Muscle of arm (tissue), 12 donors: ENCODE results near the gene DNAI4. TPM values are rescaled to one million over a fixed set of nuclear protein-coding genes. Genes with fewer than 3 reads are reported as not detected.

Source experiments
- DNase-seq: peaks from one replicate; pipeline ENCODE4 v3.0.0-alpha.2; 2013
- polyA plus RNA-seq, 12 donors: library from polyadenylated mRNA; unstranded; fragments of 120-200 nt; gene quantifications; one replicate each; pipeline ENCODE4 v1.2.1, GENCODE V29; 2013; ENCODE audit not compliant: insufficient read length in 12 of 12

The DNAI4 gene
- polyA plus RNA-seq, 12 donors = 3.0 to 5.2 (median 3.9) TPM; not detected in 2

GRCh38 chr1:66769512-66770229 is 155.0 kb downstream of the DNAI4 start:
- no peak for DNase-seq

DNA sequence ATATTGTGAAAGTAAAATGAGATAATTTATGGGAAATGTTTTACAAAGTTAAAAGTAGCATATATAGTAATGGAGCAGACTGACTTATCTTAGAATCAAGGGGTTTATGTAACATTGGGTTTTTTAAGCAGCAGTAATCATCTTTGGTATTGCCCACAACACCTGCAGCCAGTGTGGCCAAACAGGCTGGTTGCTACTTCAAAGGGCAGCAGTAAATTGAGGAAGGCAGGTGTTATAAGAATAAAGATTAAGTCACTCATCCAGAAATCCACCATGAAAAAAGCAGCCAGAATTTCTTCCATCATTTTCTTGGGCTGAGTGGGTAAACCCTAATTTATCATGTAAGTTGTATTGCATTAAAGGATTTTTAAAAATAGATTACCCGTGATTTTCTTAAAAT is 155.7 kb downstream of the DNAI4 start:
- no peak for DNase-seq

GRCh38 chr1:66767626-66768025 is 157.0 kb downstream of the DNAI4 start:
- no peak for DNase-seq

DNA sequence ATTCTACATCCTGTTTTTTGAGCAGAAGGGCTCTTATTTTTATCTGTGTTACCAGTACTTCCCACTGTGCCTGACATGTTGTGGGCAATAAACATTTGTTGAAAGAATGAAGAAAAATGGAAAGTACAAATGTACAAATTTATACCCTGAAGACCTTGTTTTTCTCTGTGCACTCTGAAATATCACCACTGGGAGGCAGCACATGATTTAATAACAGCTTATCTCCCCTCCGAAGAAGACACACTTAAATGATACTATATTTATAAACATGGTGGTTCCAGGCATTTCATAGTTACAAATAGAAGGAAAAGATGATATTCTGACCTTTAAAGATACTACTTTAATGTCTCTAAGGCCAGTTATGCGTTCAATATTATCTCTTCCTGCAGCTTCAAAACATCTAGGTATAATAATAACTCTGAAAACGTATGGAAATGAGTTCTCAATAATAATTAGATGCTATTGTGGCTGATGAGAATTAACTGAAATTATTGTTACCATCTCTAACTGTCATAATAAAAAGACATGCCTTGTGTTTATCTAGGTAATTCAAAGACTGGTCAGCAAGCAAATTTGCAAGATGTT is 159.6 kb downstream of the DNAI4 start:
- DNase-seq = peak; percentile 52

Other genes starting within 250 kb of the DNAI4 start
- 1 to 10 TPM in 10 of 12 donors, not detected in 2; 2.0 to 6.9 (median 4.6) TPM for gene DYNLT5, start 172.4 kb downstream of the DNAI4 start, polyA plus RNA-seq
- gene INSL5, start 123.6 kb downstream of the DNAI4 start, polyA plus RNA-seq = under 1 TPM in 2 of 12 donors, not detected in 10; 0.17 to 0.22 TPM
- 100 to 1,000 TPM in 1 of 12 donors, 10 to 100 TPM in 11; 23.0 to 116 (median 25.9) TPM for gene MIER1, start 134 bp upstream of the DNAI4 start, polyA plus RNA-seq
- gene SLC35D1, start 129.3 kb upstream of the DNAI4 start, polyA plus RNA-seq = 10 to 100 TPM in 1 of 12 donors, 1 to 10 TPM in 10, not detected in 1; 7.1 to 14.7 (median 8.7) TPM
- gene C1orf141, start 210.1 kb upstream of the DNAI4 start, polyA plus RNA-seq = not detected
- under 1 TPM in 5 of 12 donors, not detected in 7; 0.04 to 0.37 (median 0.08) TPM for gene IL23R, start 241.6 kb upstream of the DNAI4 start, polyA plus RNA-seq